Panc1 (cell line): ENCODE measurements around the gene TRIM41. TPM values are rescaled to one million over a fixed set of nuclear protein-coding genes. Genes with fewer than 3 reads are reported as not detected.
A peak's percentile ranks its signal among the peaks of the same experiment; 100 is the strongest.

ENCODE experiments used
- ATAC-seq: fragments of 200-7000 bp; cut with Tn5 transposase; 2 replicates; pipeline ENCODE4 v1.9.1; 2020; ENCODE audit warnings: mild to moderate bottlenecking, moderate library complexity
- BruUV-seq: library from RNA; stranded (reverse); fragments of 400-500 nt; replicated peaks from 2 replicates; lab custom pipeline; 2021; lab: Mats Ljungman, UMichigan
- CTCF ChIA-PET: fragments of 300-600 bp; sonication (Branson Sonifier 250); formaldehyde crosslinking; loops from one replicate; lab custom pipeline; 2022; ENCODE audit warnings: antibody characterized with exemption; lab: Charles Lee
- POLR2A ChIA-PET: fragments of 300-600 bp; sonication (Branson Sonifier 250); formaldehyde crosslinking; loops from one replicate; lab custom pipeline; 2022; ENCODE audit warnings: antibody characterized with exemption; lab: Charles Lee
- DNase-seq: peaks from one replicate; pipeline ENCODE4 v3.0.0-alpha.2; 2010; ENCODE audit warnings: low read depth, low spot score
- H3K27ac ChIP-seq: 2 replicates; pipeline ENCODE4 v1.5.1; 2011; ENCODE audit warnings: mild to moderate bottlenecking, low read length, inconsistent platforms
- H3K27me3 ChIP-seq: fragments of 200-500 bp; sonication (Bioruptor generic); 2 replicates; pipeline ENCODE4 v1.6.0; 2014; ENCODE audit warnings: low read length, inconsistent platforms; ENCODE audit not compliant: control insufficient read depth, insufficient read depth
- H3K36me3 ChIP-seq: fragments of 200-500 bp; sonication (Bioruptor generic); 2 replicates; pipeline ENCODE4 v1.5.1; 2014; ENCODE audit warnings: inconsistent platforms, mild to moderate bottlenecking, low read length, moderate library complexity; ENCODE audit not compliant: control insufficient read depth, insufficient read depth
- H3K4me1 ChIP-seq: 2 replicates; pipeline ENCODE4 v1.5.1; 2011; ENCODE audit warnings: inconsistent platforms, mild to moderate bottlenecking, low read length, moderate library complexity; ENCODE audit not compliant: control insufficient read depth, insufficient read depth
- H3K4me3 ChIP-seq, 2 experiments: 2 replicates each; pipeline ENCODE4 v1.5.1; 2011 to 2012; ENCODE audit warnings: low read depth in 2 of 2, low read length in 2 of 2, mild to moderate bottlenecking in 2 of 2, inconsistent platforms in 1 of 2, moderate library complexity in 1 of 2
- H3K9me3 ChIP-seq: fragments of 200-500 bp; sonication (Bioruptor generic); 2 replicates; pipeline ENCODE4 v1.5.1; 2014; ENCODE audit warnings: low read depth, mild to moderate bottlenecking, inconsistent platforms, low read length, moderate library complexity; ENCODE audit not compliant: control insufficient read depth, insufficient read depth
- CTCF ChIP-seq: fragments of 450-650 bp; IDR thresholded peaks from 2 replicates; pipeline ENCODE4 v1.5.1; 2017; ENCODE audit warnings: mild to moderate bottlenecking
- POLR2AphosphoS5 ChIP-seq: IDR thresholded peaks from 2 replicates; pipeline ENCODE4 v1.6.1; 2012; ENCODE audit warnings: mild to moderate bottlenecking, low read depth, low read length, moderate library complexity
- REST ChIP-seq, 2 experiments: IDR thresholded peaks; 2 replicates each; pipeline ENCODE4 v1.6.1; 2011 to 2012; ENCODE audit warnings: low read depth in 2 of 2, control low read depth in 1 of 2, low read length in 1 of 2, mild to moderate bottlenecking in 1 of 2, moderate library complexity in 1 of 2; ENCODE audit not compliant: insufficient read depth in 1 of 2
- SIN3A ChIP-seq: IDR thresholded peaks from 2 replicates; pipeline ENCODE4 v1.6.1; 2012; ENCODE audit warnings: low read depth, mild to moderate bottlenecking, low read length, moderate library complexity, borderline replicate concordance; ENCODE audit not compliant: insufficient read depth
- TCF7L2 ChIP-seq: IDR thresholded peaks from 2 replicates; pipeline ENCODE4 v1.6.1; 2011; ENCODE audit warnings: mild to moderate bottlenecking, low read depth, low read length, inconsistent platforms
- in situ Hi-C: cut with HindIII; loops from 2 replicates; pipeline ENCODE4 v1.10.0; 2016; ENCODE audit warnings: low sequenced_read_pairs, low pct_unique_long_range_greater_than_20kb
- intact Hi-C: fragments of 100-400 bp; cut with micrococcal nuclease; formaldehyde crosslinking; loops from one replicate; pipeline ENCODE4 v1.10.0; 2022; ENCODE audit not compliant: unreplicated experiment
- total RNA-seq: library from RNA; stranded (reverse); gene quantifications from one replicate; pipeline ENCODE4 v1.2.1, GENCODE V29; 2021; ENCODE audit not compliant: unreplicated experiment

Gene TRIM41
- total RNA-seq, 1 experiment from 2014 or later = 58.3 TPM

- Histone ChIP-seq H3K36me3 (peaks cover 15% of the 10 kb centered on the region), H3K9me3 (no peaks in the 10 kb centered on the region), H3K27me3 (no peaks in the 10 kb centered on the region), H3K4me3 (no peak overlapping the region), H3K27ac (no peak overlapping the region), H3K4me1 (peaks cover 3% of the 10 kb centered on the region)
- no peak for DNase-seq
- ChIA-PET POLR2A (no interaction called here), CTCF (no interaction called here)
- TF ChIP-seq SIN3A (no peak), TCF7L2 (no peak), POLR2AphosphoS5 (no peak), CTCF (no peak), REST (IDR thresholded peaks at IDR 0.05; ENCODE audit: insufficient read depth in 1 of 2, low read depth in 2 of 2, low read length in 1 of 2) (no peak)
- ATAC-seq = no peak
- no TSS peak for BruUV-seq
- intact Hi-C loops = no loop called here
- in situ Hi-C loops = no loop called here
Measured at GRCh38 chr5:181233088-181233800, 10.2 kb downstream of the TRIM41 start.

GRCh38 chr5:181233801-181234454 is 10.8 kb downstream of the TRIM41 start:
- DNase-seq (no peak), ATAC-seq (peak; percentile 2)
- BruUV-seq = no TSS peak
- H3K36me3 ChIP-seq = peaks cover 21% of the 10 kb centered on the region
- no peak overlapping the region for H3K4me3 ChIP-seq
- TF ChIP-seq SIN3A = no peak
- TF ChIP-seq POLR2AphosphoS5 = no peak
- TF ChIP-seq REST (IDR thresholded peaks at IDR 0.05; ENCODE audit: insufficient read depth in 1 of 2, low read depth in 2 of 2, low read length in 1 of 2) = no peak
- TF ChIP-seq TCF7L2 = no peak
- TF ChIP-seq CTCF = no peak
- in situ Hi-C loops (no loop called here), intact Hi-C loops (no loop called here)
- H3K4me1 ChIP-seq = peaks cover 5% of the 10 kb centered on the region
- CTCF ChIA-PET = no interaction called here
- no peaks in the 10 kb centered on the region for H3K9me3 ChIP-seq
- H3K27me3 ChIP-seq = no peaks in the 10 kb centered on the region
- no peak overlapping the region for H3K27ac ChIP-seq
- POLR2A ChIA-PET = interaction anchor here (0.6 kb wide), 1 partner anchor 26 kb away, joined by 10 read pairs; no protein-coding TSS in a partner anchor
